HepG2 (cell line): ENCODE data around the gene HOXD9. TPM values are rescaled to one million over a fixed set of nuclear protein-coding genes. Genes with fewer than 3 reads are reported as not detected.
A peak's percentile ranks its signal among the peaks of the same experiment; 100 is the strongest.

Experiments used
- ATAC-seq: fragments of 200-7000 bp; cut with Tn5 transposase; 3 replicates; pipeline ENCODE4 v1.9.1; 2020; ENCODE audit warnings: mild to moderate bottlenecking, moderate library complexity
- BruUV-seq: library from RNA; stranded (reverse); fragments of 400-500 nt; replicated peaks from 2 replicates; lab custom pipeline; 2021; lab: Mats Ljungman, UMichigan
- CTCF ChIA-PET: fragments of 300-600 bp; formaldehyde crosslinking; extraction: SDS; loops from one replicate; lab custom pipeline; 2021; ENCODE audit warnings: low total read pairs, inconsistent platforms, low intra/inter-chr PET ratio; lab: Yijun Ruan, JAX
- POLR2A ChIA-PET: fragments of 350-600 bp; sonication (Branson Sonifier 250); formaldehyde crosslinking; loops from one replicate; lab custom pipeline; 2020; ENCODE audit warnings: antibody characterized with exemption, inconsistent platforms; lab: Yijun Ruan, JAX
- DNase-seq: peaks from one replicate; pipeline ENCODE4 v3.0.0-alpha.2; 2015; ENCODE audit warnings: low spot score
- FAIRE-seq: peaks from 3 replicates; lab custom pipeline; 2011; peaks lifted over from hg19 to GRCh38; lab: Jason Lieb, UNC
- H2AFZ ChIP-seq: one replicate; pipeline ENCODE4 v1.6.1; 2011; ENCODE audit warnings: low read length, inconsistent platforms
- H3K27ac ChIP-seq: fragments of 300-600 bp; 3 replicates; pipeline ENCODE4 v1.8.0; 2011; ENCODE audit warnings: mixed run types, mild to moderate bottlenecking, mixed read lengths, low read length, inconsistent platforms; ENCODE audit not compliant: insufficient read depth; ENCODE audit errors: extremely low read length
- H3K27me3 ChIP-seq, 2 experiments: fragments of 200-600 bp in 1 of 2; 2 replicates in 1 of 2; 3 replicates in 1 of 2; pipeline versions ENCODE4 v1.6.0 to v1.8.0; 2011; ENCODE audit warnings: low read length in 2 of 2, mild to moderate bottlenecking in 2 of 2, moderate library complexity in 2 of 2, inconsistent platforms in 1 of 2; ENCODE audit not compliant: insufficient read depth in 2 of 2, control insufficient read depth in 1 of 2
- H3K36me3 ChIP-seq, 2 experiments: fragments of 200-600 bp in 1 of 2; replicated peaks in 1 of 2; 2 replicates in 1 of 2; 3 replicates in 1 of 2; pipeline versions ENCODE4 v1.5.1 to v1.8.0; 2011; ENCODE audit warnings: low read length in 2 of 2, inconsistent platforms in 1 of 2; ENCODE audit not compliant: insufficient read depth in 2 of 2, control insufficient read depth in 1 of 2
- H3K4me1 ChIP-seq: 2 replicates; pipeline ENCODE4 v1.5.1; 2012; ENCODE audit warnings: low read length, inconsistent platforms; ENCODE audit not compliant: insufficient read depth
- H3K4me2 ChIP-seq: 2 replicates; pipeline ENCODE4 v1.6.0; 2011; ENCODE audit warnings: low read depth, low read length, inconsistent platforms
- H3K4me3 ChIP-seq, 3 experiments: fragments of 200-600 bp in 1 of 3; sonication (generic), shearing (Covaris generic) in 1 of 3; replicated peaks in 1 of 3; 2 replicates each; pipeline ENCODE4 v1.5.1; 2011 to 2016; ENCODE audit warnings: low read length in 3 of 3, inconsistent platforms in 2 of 3, low read depth in 2 of 3, mild to moderate bottlenecking in 2 of 3, control low read depth in 1 of 3, mixed read lengths in 1 of 3; ENCODE audit not compliant: insufficient read depth in 1 of 3
- H3K79me2 ChIP-seq: one replicate; pipeline ENCODE4 v1.6.1; 2011; ENCODE audit warnings: low read length, inconsistent platforms; ENCODE audit not compliant: insufficient read depth
- H3K9ac ChIP-seq: 2 replicates; pipeline ENCODE4 v1.6.0; 2011; ENCODE audit warnings: mild to moderate bottlenecking, low read depth, low read length, inconsistent platforms; ENCODE audit not compliant: insufficient read depth
- H3K9me3 ChIP-seq: 2 replicates; pipeline ENCODE4 v1.5.1; 2012; ENCODE audit warnings: mild to moderate bottlenecking, low read length
- H4K20me1 ChIP-seq: 2 replicates; pipeline ENCODE4 v1.6.0; 2011; ENCODE audit warnings: inconsistent platforms, mild to moderate bottlenecking, low read length, moderate library complexity; ENCODE audit not compliant: insufficient read depth
- ARHGAP35 ChIP-seq: sonication (generic); formaldehyde crosslinking; IDR thresholded peaks from 2 replicates; pipeline ENCODE4 v1.9.0; 2022; ENCODE audit warnings: mild to moderate bottlenecking, inconsistent platforms, moderate library complexity, missing genetic modification reagents, borderline replicate concordance
- CEBPB ChIP-seq: IDR thresholded peaks from 2 replicates; pipeline ENCODE4 v1.6.1; 2011; ENCODE audit warnings: low read depth, low read length, improper control_type of control experiment, borderline replicate concordance
- GPBP1L1 ChIP-seq: sonication (generic); formaldehyde crosslinking; IDR thresholded peaks from 2 replicates; pipeline ENCODE4 v1.5.0; 2020; ENCODE audit warnings: mild to moderate bottlenecking, missing genetic modification reagents
- HNRNPK ChIP-seq: fragments of 200-400 bp; formaldehyde crosslinking; IDR thresholded peaks from 2 replicates; pipeline ENCODE4 v1.6.1; 2018; ENCODE audit warnings: low read length, low read depth, moderate library complexity, mild to moderate bottlenecking; ENCODE audit not compliant: poor library complexity, severe bottlenecking
- HOXA3 ChIP-seq: sonication (generic); formaldehyde crosslinking; IDR thresholded peaks from 2 replicates; pipeline ENCODE4 v1.5.0; 2020; ENCODE audit warnings: missing genetic modification reagents
- KDM2A ChIP-seq: sonication (generic); formaldehyde crosslinking; IDR thresholded peaks from 2 replicates; pipeline ENCODE4 v1.4.0; 2020; ENCODE audit warnings: low read depth, missing genetic modification reagents, borderline replicate concordance
- MTF2 ChIP-seq: sonication (generic); formaldehyde crosslinking; IDR thresholded peaks from 2 replicates; pipeline ENCODE4 v1.5.0; 2020; ENCODE audit warnings: missing genetic modification reagents, borderline replicate concordance
- PAF1 ChIP-seq: IDR thresholded peaks from 2 replicates; pipeline ENCODE4 v1.6.1; 2016; ENCODE audit warnings: missing genetic modification reagents, missing compliant biosample characterization
- PREB ChIP-seq: sonication (generic); formaldehyde crosslinking; IDR thresholded peaks from 2 replicates; pipeline ENCODE4 v1.4.0; 2020; ENCODE audit warnings: missing genetic modification reagents
- SAP130 ChIP-seq: IDR thresholded peaks from 2 replicates; pipeline ENCODE4 v1.6.1; 2016; ENCODE audit warnings: low read depth
- ZMAT5 ChIP-seq: sonication (generic); formaldehyde crosslinking; IDR thresholded peaks from 2 replicates; pipeline ENCODE4 v1.5.0; 2020; ENCODE audit warnings: mild to moderate bottlenecking, low read depth, missing genetic modification reagents, borderline replicate concordance
- ZNF142 ChIP-seq: sonication (generic); formaldehyde crosslinking; IDR thresholded peaks from 2 replicates; pipeline ENCODE4 v1.4.0; 2020; ENCODE audit warnings: missing genetic modification reagents
- ZNF205 ChIP-seq: IDR thresholded peaks from 2 replicates; pipeline ENCODE4 v1.6.1; 2018; ENCODE audit warnings: missing biosample characterization, missing genetic modification reagents
- ZNF253 ChIP-seq: sonication (generic); formaldehyde crosslinking; IDR thresholded peaks from 2 replicates; pipeline ENCODE4 v1.8.0; 2022; ENCODE audit warnings: mild to moderate bottlenecking, missing genetic modification reagents, borderline replicate concordance
- WGBS: methylation state at CpG from one replicate; pipeline ENCODE4 v1.1.6; 2017; ENCODE audit warnings: low lambda C conversion rate; 5-methylcytosine and 5-hydroxymethylcytosine counted together
- in situ Hi-C: cut with HindIII; loops from 2 replicates; pipeline ENCODE4 v1.10.0; 2017; ENCODE audit warnings: low pct_unique_long_range_greater_than_20kb; ENCODE audit not compliant: extremely low pct_ligation_motif_present
- intact Hi-C: fragments of 100-400 bp; cut with micrococcal nuclease; formaldehyde crosslinking; loops from one replicate; pipeline ENCODE4 v1.10.0; 2022; ENCODE audit not compliant: unreplicated experiment
- polyA plus RNA-seq, 8 experiments: library from polyadenylated mRNA; depleted of rRNA in 3 of 8; stranded (reverse) in 7 of 8; unstranded in 1 of 8; fragments of >200 nt; fragmentation: Illumina TruSeq in 4 of 8; extraction: Trizol in 4 of 8; gene quantifications; 2 replicates each; pipeline versions ENCODE4 v1.2.1 to v1.2.3, GENCODE V29; 2011 to 2016; ENCODE audit warnings: low read depth in 4 of 8, missing spikeins in 1 of 8, mixed read lengths in 1 of 8; ENCODE audit not compliant: insufficient read depth in 1 of 8
- total RNA-seq, 5 experiments: library from RNA; depleted of rRNA; stranded (reverse); fragments of >200 nt; fragmentation: Illumina TruSeq; extraction: Trizol; gene quantifications; 2 replicates each; pipeline ENCODE4 v1.2.3, GENCODE V29; 2016; ENCODE audit warnings: low read depth in 1 of 5

Gene HOXD9
- total and polyA plus RNA-seq, 2 of the 13 experiments (the other 11 are each of a cell fraction or from before 2014, with no cell fraction given), result not detected

- no peak within 1 kb of the TSS for H2AFZ ChIP-seq
- no peaks in the 10 kb centered on the region for H3K36me3 ChIP-seq
- no peaks in the 10 kb centered on the region for H3K9me3 ChIP-seq
- H3K9ac ChIP-seq, result no peak within 1 kb of the TSS
- 63% methylated on average over 82 of the region's 85 CpGs for WGBS
- peak within 1 kb of the TSS; percentile 81 for H3K4me2 ChIP-seq
- peak; percentile 39 for ATAC-seq
- peak within 1 kb of the TSS in 2 of 3 experiments; percentile 21 to 33; a peak in 1 of 6 replicates for H3K4me3 ChIP-seq
- no TSS peak for BruUV-seq
- H3K27me3 ChIP-seq, result peaks cover 24 to 88% of the 10 kb centered on the region in 2 experiments
- no peaks in the 10 kb centered on the region for H3K79me2 ChIP-seq
- no peaks in the 10 kb centered on the region for H3K4me1 ChIP-seq
- no peak within 1 kb of the TSS for H3K27ac ChIP-seq
- ChIA-PET CTCF (no interaction called here), POLR2A (no interaction called here)
- in situ Hi-C loops, result loop anchor here (10.0 kb wide), 1 partner anchor 1072 kb away; no protein-coding TSS in a partner anchor
- no peak for DNase-seq
- H4K20me1 ChIP-seq, result no peaks in the 10 kb centered on the region; the same call in 1 of the 2 replicates
- intact Hi-C loops, result no loop called here
- no peak for FAIRE-seq
- TF ChIP-seq PAF1 (no peak), PREB (CRISPR knock-in tag) (no peak), HNRNPK (peak; percentile 88), CEBPB (peak; percentile 78), MTF2 (peak; percentile 60; the same call in 1 of the 2 replicates), ZNF205 (CRISPR knock-in tag) (no peak), SAP130 (CRISPR knock-in tag) (no peak), ARHGAP35 (CRISPR knock-in tag) (no peak), ZNF142 (CRISPR knock-in tag) (peak; percentile 81; the same call in 1 of the 2 replicates), ZMAT5 (CRISPR knock-in tag) (no peak), HOXA3 (peak; percentile 32; the same call in 1 of the 2 replicates), ZNF253 (CRISPR knock-in tag) (no peak), KDM2A (CRISPR knock-in tag) (no peak), GPBP1L1 (CRISPR knock-in tag) (no peak)
These were observed 15.7 kb upstream of the HOXD9 start, which contains the start of gene HOXD11 for GRCh38 chr2:176106581-176107539. Gene HOXD11, plus strand, starts transcription at chr2:176107280. Its CDS starts 76 bp downstream, at chr2:176107356.
